Mucosa of rectum (tissue), 2 donors: ENCODE results near the gene KIF1A.

Experiments
- H3K27ac ChIP-seq, 2 donors: one replicate each; pipeline ENCODE4 v1.7.0; 2013; ENCODE audit warnings: inconsistent platforms in 2 of 2, low read depth in 2 of 2, low read length in 2 of 2
- H3K27me3 ChIP-seq, 2 donors: one replicate each; pipeline ENCODE4 v1.7.0; 2013; ENCODE audit warnings: low read length in 2 of 2; ENCODE audit not compliant: control insufficient read depth in 2 of 2, insufficient read depth in 2 of 2
- H3K36me3 ChIP-seq, 2 donors: one replicate each; pipeline ENCODE4 v1.7.0; 2013; ENCODE audit warnings: low read length in 2 of 2; ENCODE audit not compliant: control insufficient read depth in 2 of 2, insufficient read depth in 2 of 2
- H3K4me1 ChIP-seq, 2 donors: one replicate each; pipeline ENCODE4 v1.7.0; 2013; ENCODE audit warnings: low read length in 2 of 2, mild to moderate bottlenecking in 1 of 2; ENCODE audit not compliant: control insufficient read depth in 2 of 2, insufficient read depth in 2 of 2
- H3K4me3 ChIP-seq, 2 donors: one replicate each; pipeline ENCODE4 v1.7.0; 2013; ENCODE audit warnings: low read length in 2 of 2
- H3K9ac ChIP-seq, 2 donors: one replicate each; pipeline ENCODE4 v1.7.0; 2013; ENCODE audit warnings: low read length in 2 of 2, low read depth in 1 of 2, mild to moderate bottlenecking in 1 of 2
- H3K9me3 ChIP-seq, 2 donors: one replicate each; pipeline ENCODE4 v1.7.0; 2013; ENCODE audit warnings: low read length in 2 of 2; ENCODE audit not compliant: control insufficient read depth in 2 of 2
- donor health status: healthy.
- donor health status: Normal muscosa, but diverticular disease.

The KIF1A gene

DNA sequence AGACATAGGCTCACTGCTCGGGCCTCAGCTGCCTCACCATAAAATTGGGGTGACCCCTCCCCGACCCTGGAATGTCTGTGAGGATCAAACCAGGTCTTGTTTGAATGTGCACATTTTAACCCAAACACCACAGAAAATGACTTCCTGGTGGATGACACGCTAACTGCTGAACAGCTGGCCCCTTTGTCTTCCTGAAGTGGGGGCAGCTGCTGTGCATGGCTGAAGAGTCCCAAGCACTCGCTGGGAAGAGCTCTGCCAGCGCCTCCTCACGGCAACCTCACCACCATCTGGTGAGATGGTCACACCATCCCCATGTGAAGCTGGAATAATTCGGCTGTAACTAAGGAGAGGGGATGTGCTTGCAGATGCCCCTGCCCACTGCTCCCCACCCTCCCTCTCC lies 94.3 kb downstream of the KIF1A start:
- H3K27me3 ChIP-seq, result peaks cover 4% of the 10 kb centered on the region in 2 donors
- no peaks in the 10 kb centered on the region for H3K4me1 ChIP-seq
- H3K4me3 ChIP-seq, result no peak overlapping the region
- no peak overlapping the region for H3K9ac ChIP-seq
- no peaks in the 10 kb centered on the region for H3K36me3 ChIP-seq
- H3K27ac ChIP-seq, result no peak overlapping the region
- H3K9me3 ChIP-seq, result no peaks in the 10 kb centered on the region

GRCh38 chr2:240725266-240725665 lies 94.8 kb downstream of the KIF1A start:
- H3K27ac ChIP-seq, result no peak overlapping the region
- H3K9ac ChIP-seq, result no peak overlapping the region
- H3K9me3 ChIP-seq, result no peaks in the 10 kb centered on the region
- peaks cover 4% of the 10 kb centered on the region in 2 donors for H3K27me3 ChIP-seq
- H3K4me3 ChIP-seq, result no peak overlapping the region
- H3K4me1 ChIP-seq, result no peaks in the 10 kb centered on the region
- H3K36me3 ChIP-seq, result no peaks in the 10 kb centered on the region

- H3K27me3 ChIP-seq, result no peaks in the 10 kb centered on the region
- H3K4me1 ChIP-seq, result no peaks in the 10 kb centered on the region
- H3K36me3 ChIP-seq, result no peaks in the 10 kb centered on the region
- H3K9ac ChIP-seq, result no peak overlapping the region
- H3K4me3 ChIP-seq, result no peak overlapping the region
- H3K27ac ChIP-seq, result no peak overlapping the region
- H3K9me3 ChIP-seq, result no peaks in the 10 kb centered on the region
These were observed 95.6 kb downstream of the KIF1A start for GRCh38 chr2:240724431-240724830.

- H3K27me3 ChIP-seq, result no peaks in the 10 kb centered on the region
- H3K4me3 ChIP-seq, result no peak overlapping the region
- no peaks in the 10 kb centered on the region for H3K36me3 ChIP-seq
- H3K9ac ChIP-seq, result no peak overlapping the region
- H3K4me1 ChIP-seq, result no peaks in the 10 kb centered on the region
- no peak overlapping the region for H3K27ac ChIP-seq
- no peaks in the 10 kb centered on the region for H3K9me3 ChIP-seq
These were observed 96.2 kb downstream of the KIF1A start for GRCh38 chr2:240723851-240724250.

DNA sequence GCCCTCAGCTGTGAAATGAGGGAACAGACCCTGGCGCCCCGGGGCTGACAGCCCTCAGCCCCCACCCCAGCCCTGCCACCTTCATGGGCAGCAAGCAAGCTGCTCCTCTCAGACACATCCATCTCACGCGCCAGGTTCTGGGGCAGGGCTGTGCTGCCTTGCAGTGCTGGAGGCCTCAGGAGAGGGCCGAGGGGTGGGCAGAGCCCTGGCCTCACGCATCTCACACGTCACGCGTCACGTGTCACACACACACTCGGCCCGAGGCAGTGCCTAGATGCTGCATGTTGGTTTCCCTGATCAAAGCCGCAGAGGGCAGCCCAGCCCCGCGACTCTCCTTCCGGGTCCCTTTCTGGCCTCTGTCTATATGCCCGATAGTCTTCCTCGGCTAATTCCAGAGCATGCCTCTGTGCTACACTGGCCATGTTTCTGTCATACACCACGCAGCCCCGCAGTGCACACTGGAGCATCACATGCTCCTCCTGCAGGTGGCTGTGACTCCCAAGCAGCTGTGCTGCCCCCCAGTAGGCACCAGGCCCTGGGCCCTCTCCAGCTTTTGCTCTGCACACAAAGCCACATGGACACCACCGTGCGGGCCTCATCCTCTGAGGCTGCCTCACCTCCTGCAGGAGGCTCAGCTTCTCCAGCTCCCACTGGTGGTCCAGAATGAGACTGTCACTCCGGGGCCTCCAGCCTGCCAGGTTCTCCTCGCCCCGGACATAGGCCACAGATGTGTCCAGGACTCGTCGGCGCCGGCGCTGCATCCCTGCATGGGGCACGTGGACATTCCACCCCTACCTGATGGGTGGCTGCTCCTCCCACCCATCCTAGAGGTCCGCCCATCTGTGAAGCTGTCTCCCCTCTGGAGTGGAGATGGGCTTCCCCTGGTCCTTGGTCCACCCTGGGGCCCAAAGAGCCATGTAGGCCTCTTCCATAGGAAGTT lies 97.0 kb downstream of the KIF1A start:
- Histone ChIP-seq H3K27ac (no peak overlapping the region), H3K9ac (no peak overlapping the region), H3K27me3 (no peaks in the 10 kb centered on the region), H3K36me3 (no peaks in the 10 kb centered on the region), H3K4me1 (no peaks in the 10 kb centered on the region), H3K9me3 (no peaks in the 10 kb centered on the region), H3K4me3 (no peak overlapping the region)

- Histone ChIP-seq H3K27ac (no peak overlapping the region), H3K27me3 (no peaks in the 10 kb centered on the region), H3K4me3 (no peak overlapping the region), H3K9ac (no peak overlapping the region), H3K36me3 (no peaks in the 10 kb centered on the region), H3K9me3 (no peaks in the 10 kb centered on the region), H3K4me1 (no peaks in the 10 kb centered on the region)
These were observed 97.6 kb downstream of the KIF1A start for GRCh38 chr2:240722376-240722775.

GRCh38 chr2:240721596-240722180 lies 98.3 kb downstream of the KIF1A start:
- no peaks in the 10 kb centered on the region for H3K36me3 ChIP-seq
- H3K27me3 ChIP-seq, result no peaks in the 10 kb centered on the region
- no peak overlapping the region for H3K4me3 ChIP-seq
- no peak overlapping the region for H3K9ac ChIP-seq
- H3K9me3 ChIP-seq, result no peaks in the 10 kb centered on the region
- no peak overlapping the region for H3K27ac ChIP-seq
- H3K4me1 ChIP-seq, result no peaks in the 10 kb centered on the region

GRCh38 chr2:240720686-240721595 lies 99.1 kb downstream of the KIF1A start:
- no peaks in the 10 kb centered on the region for H3K36me3 ChIP-seq
- H3K27ac ChIP-seq, result no peak overlapping the region
- H3K4me3 ChIP-seq, result no peak overlapping the region
- no peaks in the 10 kb centered on the region for H3K9me3 ChIP-seq
- H3K27me3 ChIP-seq, result no peaks in the 10 kb centered on the region
- H3K9ac ChIP-seq, result no peak overlapping the region
- H3K4me1 ChIP-seq, result no peaks in the 10 kb centered on the region

DNA sequence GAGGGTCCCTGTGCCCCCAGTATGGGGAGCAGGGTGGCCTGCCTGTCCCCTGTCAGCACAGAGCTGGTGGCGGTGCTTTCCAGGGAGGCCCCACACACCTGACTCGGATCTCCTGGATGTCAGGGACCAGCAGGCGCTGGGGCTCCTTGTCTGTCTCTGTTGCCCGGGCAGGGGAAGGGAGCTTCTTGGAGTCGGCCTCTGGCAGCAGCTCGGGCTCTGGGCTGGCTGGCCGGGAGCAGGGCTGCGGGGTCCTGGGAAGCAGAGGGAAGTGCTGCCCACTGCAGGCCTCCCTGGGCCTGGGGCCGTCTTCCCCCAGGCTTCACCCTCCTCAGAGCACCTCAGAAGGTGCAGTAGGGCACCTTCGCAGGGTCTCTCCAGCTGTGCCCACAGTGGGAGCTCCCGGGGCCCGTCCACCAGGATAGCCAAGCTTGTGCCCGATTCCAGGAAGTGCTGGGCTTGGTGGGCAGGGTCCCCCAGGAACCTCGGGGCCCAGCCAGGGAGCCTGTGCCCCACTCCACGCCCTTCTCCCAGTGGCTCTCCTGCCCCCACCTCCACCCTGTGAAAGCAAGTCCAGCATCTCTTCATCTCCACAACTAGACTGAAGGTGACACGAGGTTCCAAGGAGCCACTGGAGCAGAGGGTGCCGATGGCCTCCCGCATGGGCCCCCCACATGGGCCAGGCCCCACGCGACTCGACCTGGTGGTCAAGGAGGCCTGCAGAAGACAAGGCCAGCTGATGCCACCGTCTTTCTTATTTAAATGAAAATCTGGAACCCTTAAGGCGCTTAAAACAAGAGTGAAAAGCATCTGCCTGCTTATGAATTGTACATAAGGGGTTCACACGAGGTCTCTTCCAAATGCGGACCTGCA lies 100.1 kb downstream of the KIF1A start:
- no peaks in the 10 kb centered on the region for H3K4me1 ChIP-seq
- H3K4me3 ChIP-seq, result no peak overlapping the region
- no peaks in the 10 kb centered on the region for H3K9me3 ChIP-seq
- no peaks in the 10 kb centered on the region for H3K36me3 ChIP-seq
- no peak overlapping the region for H3K27ac ChIP-seq
- no peaks in the 10 kb centered on the region for H3K27me3 ChIP-seq
- H3K9ac ChIP-seq, result no peak overlapping the region
